Fibroblast of skin of abdomen (primary cell): Measurements from ENCODE around the gene TMEM240.
"Not testable (repeated sequence)": the region's sequence is repeated elsewhere in the genome, so short reads cannot be mapped to it uniquely, and the experiment has no call there.

Experiments
- DNase-seq: peaks from one replicate; pipeline ENCODE4 v3.0.0-alpha.2; 2013

The TMEM240 gene

GRCh38 chr1:1494311-1494710 is 46.1 kb downstream of the TMEM240 start:
- DNase-seq = not testable (repeated sequence)

- no peak for DNase-seq
Measured at GRCh38 chr1:1491601-1492000, 48.8 kb downstream of the TMEM240 start.

- no peak for DNase-seq
Measured at GRCh38 chr1:1490633-1491230, 49.7 kb downstream of the TMEM240 start.

GRCh38 chr1:1489861-1490260 is 50.6 kb downstream of the TMEM240 start:
- no peak for DNase-seq

- no peak for DNase-seq
Measured at GRCh38 chr1:1489231-1489630, 51.2 kb downstream of the TMEM240 start.

GRCh38 chr1:1487701-1488100 is 52.7 kb downstream of the TMEM240 start:
- DNase-seq = no peak

- not testable (repeated sequence) for DNase-seq
Measured at GRCh38 chr1:1485755-1486317, 54.6 kb downstream of the TMEM240 start.

GRCh38 chr1:1484976-1485750 is 55.3 kb downstream of the TMEM240 start:
- DNase-seq = not testable (repeated sequence)
